K562 (cell line): Measurements from ENCODE around the gene NUP153. TPM values are rescaled to one million over a fixed set of nuclear protein-coding genes. Genes with fewer than 3 reads are reported as not detected.

Source experiments
- ARID2 ChIP-seq: fragments of 450-650 bp; IDR thresholded peaks from 2 replicates; pipeline ENCODE4 v1.6.1; 2017; ENCODE audit warnings: antibody characterized with exemption, mild to moderate bottlenecking
- BCOR ChIP-seq: fragments of 450-650 bp; IDR thresholded peaks from 2 replicates; pipeline ENCODE4 v1.6.1; 2016
- BRD9 ChIP-seq: fragments of 450-650 bp; IDR thresholded peaks from 2 replicates; pipeline ENCODE4 v1.6.1; 2018; ENCODE audit warnings: low read depth; ENCODE audit not compliant: partially characterized antibody
- CCNT2 ChIP-seq: IDR thresholded peaks from 2 replicates; pipeline ENCODE4 v1.6.1; 2011; ENCODE audit warnings: borderline replicate concordance, low read depth, mild to moderate bottlenecking, moderate library complexity, mixed read lengths, low read length; ENCODE audit not compliant: insufficient read length; ENCODE audit errors: extremely low read depth
- E2F3 ChIP-seq: fragments of 250-450 bp; sonication (Bioruptor Pico); IDR thresholded peaks from 2 replicates; pipeline ENCODE4 v1.4.0; 2020; ENCODE audit warnings: mild to moderate bottlenecking
- E2F4 ChIP-seq: sonication (generic); formaldehyde crosslinking; IDR thresholded peaks from 2 replicates; pipeline ENCODE4 v1.8.0; 2022; ENCODE audit warnings: mild to moderate bottlenecking, low read depth, missing genetic modification reagents
- ELF2 ChIP-seq: fragments of 250-450 bp; sonication (Bioruptor Pico); IDR thresholded peaks from 2 replicates; pipeline ENCODE4 v1.5.0; 2021; ENCODE audit warnings: mild to moderate bottlenecking
- ELK3 ChIP-seq: fragments of 450-650 bp; formaldehyde crosslinking; IDR thresholded peaks from 2 replicates; pipeline ENCODE4 v1.4.0; 2020; ENCODE audit warnings: mild to moderate bottlenecking
- FIP1L1 ChIP-seq: fragments of 200-400 bp; formaldehyde crosslinking; IDR thresholded peaks from 2 replicates; pipeline ENCODE4 v1.6.1; 2018; ENCODE audit warnings: mild to moderate bottlenecking, low read depth, low read length; ENCODE audit not compliant: poor library complexity, severe bottlenecking
- GTF2E2 ChIP-seq: fragments of 200-800 bp; sonication (Bioruptor generic); IDR thresholded peaks from 2 replicates; pipeline ENCODE4 v1.6.1; 2016; ENCODE audit warnings: missing genetic modification characterization, missing compliant biosample characterization
- KAT8 ChIP-seq: fragments of 450-650 bp; IDR thresholded peaks from 2 replicates; pipeline ENCODE4 v1.6.1; 2016; ENCODE audit warnings: low read depth, mild to moderate bottlenecking
- KLF13 ChIP-seq: fragments of 450-650 bp; IDR thresholded peaks from 2 replicates; pipeline ENCODE4 v1.6.1; 2016; ENCODE audit warnings: missing genetic modification characterization, low read depth, mild to moderate bottlenecking, missing compliant biosample characterization, moderate library complexity, borderline replicate concordance
- MAFK ChIP-seq: IDR thresholded peaks from 2 replicates; pipeline ENCODE4 v1.6.1; 2011; ENCODE audit warnings: low read length, improper control_type of control experiment
- MCM7 ChIP-seq, 2 experiments: fragments of 450-650 bp; IDR thresholded peaks; 2 replicates each; pipeline ENCODE4 v1.6.1; 2016 to 2018
- MYBL2 ChIP-seq, 2 experiments: fragments of 450-650 bp in 1 of 2; sonication (generic) in 1 of 2; formaldehyde crosslinking in 1 of 2; IDR thresholded peaks; 2 replicates each; pipeline versions ENCODE4 v1.6.1 to v1.8.1; 2017 to 2022; ENCODE audit warnings: borderline replicate concordance in 1 of 2, inconsistent platforms in 1 of 2, low read depth in 1 of 2, mild to moderate bottlenecking in 1 of 2, missing genetic modification reagents in 1 of 2, moderate library complexity in 1 of 2
- RBBP5 ChIP-seq: fragments of 200-600 bp; sonication (generic); IDR thresholded peaks from 2 replicates; pipeline ENCODE4 v1.6.1; 2012; ENCODE audit warnings: borderline replicate concordance, mild to moderate bottlenecking, low read length, control low read depth, inconsistent platforms; ENCODE audit not compliant: insufficient read depth, poor library complexity, severe bottlenecking
- THRAP3 ChIP-seq: fragments of 450-650 bp; IDR thresholded peaks from 2 replicates; pipeline ENCODE4 v1.6.1; 2016; ENCODE audit warnings: mild to moderate bottlenecking, inconsistent platforms, borderline replicate concordance
- TRIM25 ChIP-seq: fragments of 450-650 bp; IDR thresholded peaks from 2 replicates; pipeline ENCODE4 v1.7.0; 2016; ENCODE audit warnings: borderline replicate concordance
- TSC22D4 ChIP-seq: fragments of 450-650 bp; IDR thresholded peaks from 2 replicates; pipeline ENCODE4 v1.6.1; 2016; ENCODE audit warnings: missing genetic modification characterization, missing biosample characterization, control low read depth
- ZBTB17 ChIP-seq: fragments of 450-650 bp; formaldehyde crosslinking; IDR thresholded peaks from 2 replicates; pipeline ENCODE4 v1.4.0; 2020; ENCODE audit warnings: mild to moderate bottlenecking
- ZC3H8 ChIP-seq: fragments of 450-650 bp; IDR thresholded peaks from 2 replicates; pipeline ENCODE4 v1.6.1; 2017
- ZNF197 ChIP-seq: fragments of 200-800 bp; sonication (Bioruptor generic); IDR thresholded peaks from 2 replicates; pipeline ENCODE4 v1.6.1; 2016; ENCODE audit warnings: low read depth, missing genetic modification characterization, missing compliant biosample characterization
- ZNF324 ChIP-seq: fragments of 250-450 bp; sonication (Bioruptor Pico); IDR thresholded peaks from 2 replicates; pipeline ENCODE4 v1.4.0; 2020; ENCODE audit warnings: mild to moderate bottlenecking
- ZNF699 ChIP-seq: fragments of 250-450 bp; sonication (Bioruptor Pico); IDR thresholded peaks from 2 replicates; pipeline ENCODE4 v1.8.0; 2021; ENCODE audit warnings: mild to moderate bottlenecking, moderate library complexity; ENCODE audit not compliant: insufficient replicate concordance
- ZNF75A ChIP-seq: fragments of 450-650 bp; formaldehyde crosslinking; IDR thresholded peaks from 2 replicates; pipeline ENCODE4 v1.4.0; 2020; ENCODE audit warnings: mild to moderate bottlenecking
- polyA plus RNA-seq, 8 experiments: library from polyadenylated mRNA; depleted of rRNA in 4 of 8; stranded (reverse) in 5 of 8; unstranded in 3 of 8; fragments of >200 nt; fragmentation: Nextera tagmentation in 2 of 8; fragmentation: Illumina TruSeq in 1 of 8; extraction: Ambion mirVana in 2 of 8; extraction: Trizol in 1 of 8; gene quantifications; 2 replicates each; pipeline versions ENCODE4 v1.2.1 to v1.2.3, GENCODE V29; 2011 to 2014; ENCODE audit warnings: inconsistent platforms in 1 of 8, missing spikeins in 1 of 8
- total RNA-seq, 7 experiments: library from RNA; depleted of rRNA in 6 of 7; stranded (reverse); fragments of >200 nt in 6 of 7; fragmentation: Illumina TruSeq in 2 of 7; extraction: Trizol in 2 of 7; gene quantifications; 2 replicates each; pipeline versions ENCODE4 v1.2.1 to v1.2.3, GENCODE V29; 2011 to 2021; ENCODE audit warnings: low replicate concordance in 1 of 7

Gene NUP153
- total and polyA plus RNA-seq, 9 of the 15 experiments (the other 6 are each of a cell fraction or from before 2014, with no cell fraction given) = 21.9 to 110 (median 84.8) TPM

GRCh38 chr6:17714879-17715851 is 8.4 kb upstream of the NUP153 start (continued):
- TF ChIP-seq E2F4 (CRISPR knock-in tag) (no peak), RBBP5 (peak; percentile 37), ZNF324 (CRISPR knock-in tag) (no peak), ZNF75A (CRISPR knock-in tag) (no peak), MCM7 (IDR thresholded peaks at IDR 0.05) (no peak), THRAP3 (no peak), ZNF197 (CRISPR knock-in tag) (no peak; the same call in 1 of the 2 replicates), KLF13 (no peak), ELK3 (no peak), TSC22D4 (tag) (no peak), ELF2 (CRISPR knock-in tag) (no peak), BCOR (no peak), ZBTB17 (CRISPR knock-in tag) (no peak), GTF2E2 (tag) (no peak), BRD9 (peak; percentile 93), ZC3H8 (no peak), ZNF699 (CRISPR knock-in tag) (no peak), CCNT2 (no peak), ARID2 (no peak), TRIM25 (no peak), FIP1L1 (no peak), MAFK (peak; percentile 77), MYBL2 (IDR thresholded peaks at IDR 0.05; ENCODE audit: low read depth) (no peak), MYBL2 (CRISPR knock-in tag; IDR thresholded peaks at IDR 0.05; ENCODE audit: borderline replicate concordance) (no peak), E2F3 (CRISPR knock-in tag) (no peak), KAT8 (no peak)
